Fibroblast of gingiva (primary cell): ENCODE measurements around the gene COX7B2.

Source experiments
- DNase-seq: peaks from one replicate; pipeline ENCODE4 v3.0.0-alpha.2; 2011; ENCODE audit warnings: low read depth

COX7B2 gene

GRCh38 chr4:46909078-46909477 lies at the start of gene COX7B2:
Gene COX7B2 (minus strand): TSS chr4:46909245. CDS start chr4:46735192, 174,053 bp downstream.
- no peak for DNase-seq

GRCh38 chr4:46956451-46956850 lies 47.4 kb upstream of the COX7B2 start:
- no peak for DNase-seq

- no peak for DNase-seq
Observed at GRCh38 chr4:46955601-46956000, 46.6 kb upstream of the COX7B2 start.

GRCh38 chr4:46954643-46955042 lies 45.6 kb upstream of the COX7B2 start:
- no peak for DNase-seq

- DNase-seq = no peak
Observed at GRCh38 chr4:46953564-46953963, 44.5 kb upstream of the COX7B2 start.

- no peak for DNase-seq
Observed at GRCh38 chr4:46952451-46952850, 43.4 kb upstream of the COX7B2 start.

- DNase-seq = no peak
Observed at GRCh38 chr4:46950826-46951225, 41.8 kb upstream of the COX7B2 start.

GRCh38 chr4:46949822-46950221 lies 40.8 kb upstream of the COX7B2 start:
- DNase-seq = no peak

GRCh38 chr4:46947541-46947940 lies 38.5 kb upstream of the COX7B2 start:
- no peak for DNase-seq

GRCh38 chr4:46946919-46947536 lies 38.0 kb upstream of the COX7B2 start:
- DNase-seq = peak; percentile 64

- no peak for DNase-seq
Observed at GRCh38 chr4:46945062-46945461, 36.0 kb upstream of the COX7B2 start.

GRCh38 chr4:46944345-46944744 lies 35.3 kb upstream of the COX7B2 start:
- no peak for DNase-seq

GRCh38 chr4:46937493-46937892 lies 28.4 kb upstream of the COX7B2 start:
- no peak for DNase-seq

- no peak for DNase-seq
Observed at GRCh38 chr4:46934726-46935125, 25.7 kb upstream of the COX7B2 start.

- no peak for DNase-seq
Observed at GRCh38 chr4:46933686-46934085, 24.6 kb upstream of the COX7B2 start.

- DNase-seq = peak; percentile 8
Observed at GRCh38 chr4:46931981-46932380, 22.9 kb upstream of the COX7B2 start.

GRCh38 chr4:46930891-46931290 lies 21.8 kb upstream of the COX7B2 start:
- DNase-seq = no peak

GRCh38 chr4:46927201-46927600 lies 18.2 kb upstream of the COX7B2 start:
- no peak for DNase-seq

GRCh38 chr4:46924789-46925529 lies 15.9 kb upstream of the COX7B2 start:
- DNase-seq = no peak

GRCh38 chr4:46922205-46922604 lies 13.2 kb upstream of the COX7B2 start:
- DNase-seq = no peak

GRCh38 chr4:46908148-46908547 lies 897 bp downstream of the COX7B2 start:
- DNase-seq = no peak

GRCh38 chr4:46900082-46900481 lies 9.0 kb downstream of the COX7B2 start:
- DNase-seq = no peak

- DNase-seq = no peak
Observed at GRCh38 chr4:46894826-46895225, 14.2 kb downstream of the COX7B2 start.

GRCh38 chr4:46890056-46890455 lies 19.0 kb downstream of the COX7B2 start:
- no peak for DNase-seq
